Liver (tissue), 2 donors: Measurements from ENCODE around the gene VGLL4.

ENCODE experiments used
- CTCF ChIP-seq: fragments of 150-350 bp; IDR thresholded peaks from 2 replicates; pipeline ENCODE4 v1.5.1; 2017; ENCODE audit warnings: improper control_type of control experiment, low read depth, low read length; ENCODE audit not compliant: missing input control
- TF ChIP-seq, protein P1 (sequence below): IDR thresholded peaks from 2 replicates; pipeline ENCODE4 v1.6.1; 2016; ENCODE audit warnings: antibody characterized with exemption, mild to moderate bottlenecking
- donor health status: healthy.

GRCh38 chr3:11635680-11636393, 7.9 kb downstream of the VGLL4 start:
- TF ChIP-seq CTCF, result no peak
- TF ChIP-seq, protein P1, sequence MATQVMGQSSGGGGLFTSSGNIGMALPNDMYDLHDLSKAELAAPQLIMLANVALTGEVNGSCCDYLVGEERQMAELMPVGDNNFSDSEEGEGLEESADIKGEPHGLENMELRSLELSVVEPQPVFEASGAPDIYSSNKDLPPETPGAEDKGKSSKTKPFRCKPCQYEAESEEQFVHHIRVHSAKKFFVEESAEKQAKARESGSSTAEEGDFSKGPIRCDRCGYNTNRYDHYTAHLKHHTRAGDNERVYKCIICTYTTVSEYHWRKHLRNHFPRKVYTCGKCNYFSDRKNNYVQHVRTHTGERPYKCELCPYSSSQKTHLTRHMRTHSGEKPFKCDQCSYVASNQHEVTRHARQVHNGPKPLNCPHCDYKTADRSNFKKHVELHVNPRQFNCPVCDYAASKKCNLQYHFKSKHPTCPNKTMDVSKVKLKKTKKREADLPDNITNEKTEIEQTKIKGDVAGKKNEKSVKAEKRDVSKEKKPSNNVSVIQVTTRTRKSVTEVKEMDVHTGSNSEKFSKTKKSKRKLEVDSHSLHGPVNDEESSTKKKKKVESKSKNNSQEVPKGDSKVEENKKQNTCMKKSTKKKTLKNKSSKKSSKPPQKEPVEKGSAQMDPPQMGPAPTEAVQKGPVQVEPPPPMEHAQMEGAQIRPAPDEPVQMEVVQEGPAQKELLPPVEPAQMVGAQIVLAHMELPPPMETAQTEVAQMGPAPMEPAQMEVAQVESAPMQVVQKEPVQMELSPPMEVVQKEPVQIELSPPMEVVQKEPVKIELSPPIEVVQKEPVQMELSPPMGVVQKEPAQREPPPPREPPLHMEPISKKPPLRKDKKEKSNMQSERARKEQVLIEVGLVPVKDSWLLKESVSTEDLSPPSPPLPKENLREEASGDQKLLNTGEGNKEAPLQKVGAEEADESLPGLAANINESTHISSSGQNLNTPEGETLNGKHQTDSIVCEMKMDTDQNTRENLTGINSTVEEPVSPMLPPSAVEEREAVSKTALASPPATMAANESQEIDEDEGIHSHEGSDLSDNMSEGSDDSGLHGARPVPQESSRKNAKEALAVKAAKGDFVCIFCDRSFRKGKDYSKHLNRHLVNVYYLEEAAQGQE, result no peak
